ENCODE data around the gene EFCAB14. TPM values are rescaled to one million over a fixed set of nuclear protein-coding genes. Genes with fewer than 3 reads are reported as not detected.

EFCAB14 gene
- total and polyA plus RNA-seq, 2 of the 8 experiments (the other 6 are each of a cell fraction or from before 2014, with no cell fraction given): 19.4 to 40.4 TPM

DNA sequence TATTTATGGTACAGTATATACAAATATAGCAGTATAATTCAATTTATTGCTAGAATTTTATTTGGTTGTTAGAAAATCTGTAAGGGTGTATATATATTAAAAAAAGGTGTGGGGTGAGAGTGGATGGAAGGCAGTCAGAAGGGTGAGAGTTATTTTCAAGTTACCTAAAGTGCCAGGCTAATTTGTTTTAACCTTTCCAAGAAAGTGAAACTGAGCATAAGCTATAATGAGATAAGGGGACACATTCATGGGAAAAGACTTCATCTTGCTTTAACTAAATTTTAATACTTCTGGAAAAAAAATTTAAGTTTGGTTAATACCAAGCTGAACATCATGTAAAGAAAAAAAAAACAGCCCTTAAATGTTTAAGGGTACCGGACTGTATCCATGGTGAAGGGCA, 42.4 kb downstream of the EFCAB14 start (continued):
- no peak for TF ChIP-seq SAP30 (IDR thresholded peaks at IDR 0.05; ENCODE audit: insufficient read depth, insufficient replicate concordance, low read length)
